Measurements from ENCODE around the gene ARHGEF2.

DNA sequence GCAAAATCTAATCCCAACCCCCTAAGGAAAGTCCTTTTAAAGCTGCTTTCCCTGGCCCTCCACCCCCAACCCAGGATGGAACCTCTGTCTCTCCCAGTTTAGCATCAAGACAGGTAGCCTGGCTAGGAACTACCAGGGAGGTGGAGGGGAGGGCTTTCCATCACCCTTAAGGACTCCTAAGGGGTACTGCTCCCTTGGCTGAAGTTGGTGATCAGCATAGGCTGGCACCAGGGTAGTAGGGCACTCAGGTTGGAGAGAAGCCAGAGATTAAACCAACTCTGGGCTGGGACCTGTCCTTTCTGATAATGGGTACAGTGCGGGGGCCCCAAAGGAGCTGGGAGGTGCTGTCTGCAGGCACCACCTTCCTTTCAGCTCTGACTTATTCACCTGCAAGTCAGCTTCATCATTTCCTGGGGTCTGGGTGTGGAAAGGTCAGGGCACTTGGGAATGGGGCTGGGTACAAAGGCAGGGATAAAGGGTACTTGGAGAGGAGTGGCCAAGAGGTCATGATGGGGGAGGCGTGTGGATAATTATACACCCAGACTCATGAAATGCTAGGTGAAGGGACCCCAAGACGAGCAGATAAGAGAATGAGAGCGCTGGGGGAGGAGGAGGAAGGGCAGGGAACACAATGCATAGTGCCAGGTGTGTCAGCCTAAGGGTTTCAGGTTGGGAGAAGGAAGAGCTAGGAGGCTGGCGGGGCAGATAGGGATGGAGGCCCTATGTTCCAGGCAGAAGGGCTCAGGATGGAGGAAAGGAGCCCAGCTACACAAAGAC, 1.2 kb downstream of the ARHGEF2 start:
- TF ChIP-seq POLR2A (IDR thresholded peaks at IDR 0.05; ENCODE audit: low read length) (peak; percentile 80), GATA1 (IDR thresholded peaks at IDR 0.05; ENCODE audit: low read depth, low read length) (no peak)
